ENCODE results near the gene SLC4A7.
"Not testable (repeated sequence)": the region's sequence is repeated elsewhere in the genome, so short reads cannot be mapped to it uniquely, and the experiment has no call there.

Gene SLC4A7

DNA sequence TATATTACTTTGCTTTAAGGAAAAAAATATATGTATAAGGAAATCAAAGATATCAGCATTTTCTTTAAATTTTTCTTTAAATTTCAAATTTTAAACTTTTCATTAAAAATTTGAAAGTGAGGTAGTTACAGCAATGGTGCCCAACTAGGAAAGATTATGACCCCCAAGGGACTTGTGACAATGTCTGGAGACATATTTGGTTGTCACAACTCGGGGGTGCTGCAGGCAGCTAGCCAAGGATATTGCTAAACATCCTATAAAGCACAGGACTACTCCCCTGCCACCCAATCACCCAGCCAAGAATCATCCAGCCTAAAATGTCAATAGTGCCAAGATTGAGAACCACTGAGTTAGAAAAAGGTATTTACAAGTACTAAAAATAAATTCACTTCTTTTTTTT lies 57.3 kb downstream of the SLC4A7 start:
- no peak for DNase-seq

DNA sequence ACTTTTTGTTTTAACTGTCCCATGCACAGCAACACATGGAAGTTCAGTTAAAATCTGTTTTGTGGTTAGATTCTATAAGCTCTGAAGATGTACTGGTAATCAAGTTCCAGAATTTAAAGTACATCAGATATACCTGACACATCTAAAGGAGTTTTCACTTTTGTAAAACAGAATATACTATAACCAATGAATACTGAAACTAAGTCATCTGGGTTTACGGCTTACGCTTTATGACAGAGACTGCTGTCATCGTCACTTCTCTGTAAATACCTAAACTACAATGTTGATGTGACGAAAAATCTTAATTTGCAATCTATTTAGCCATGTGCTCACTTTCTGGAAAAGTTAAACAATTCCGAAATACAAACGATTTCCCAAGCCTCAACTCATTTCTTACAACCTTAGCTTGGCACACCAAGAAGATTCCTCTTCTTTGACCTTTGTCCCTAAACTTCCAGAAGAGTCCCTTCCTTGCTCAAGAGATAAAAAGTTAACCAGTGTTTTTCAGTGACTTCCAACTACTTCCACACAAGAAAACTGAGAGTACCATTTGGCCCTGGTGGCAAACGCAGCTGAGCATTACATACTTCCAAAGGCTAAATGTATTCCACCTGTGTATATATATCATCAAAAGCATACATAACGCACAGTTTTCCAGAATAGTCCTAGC lies 58.2 kb downstream of the SLC4A7 start:
- no peak for DNase-seq

DNA sequence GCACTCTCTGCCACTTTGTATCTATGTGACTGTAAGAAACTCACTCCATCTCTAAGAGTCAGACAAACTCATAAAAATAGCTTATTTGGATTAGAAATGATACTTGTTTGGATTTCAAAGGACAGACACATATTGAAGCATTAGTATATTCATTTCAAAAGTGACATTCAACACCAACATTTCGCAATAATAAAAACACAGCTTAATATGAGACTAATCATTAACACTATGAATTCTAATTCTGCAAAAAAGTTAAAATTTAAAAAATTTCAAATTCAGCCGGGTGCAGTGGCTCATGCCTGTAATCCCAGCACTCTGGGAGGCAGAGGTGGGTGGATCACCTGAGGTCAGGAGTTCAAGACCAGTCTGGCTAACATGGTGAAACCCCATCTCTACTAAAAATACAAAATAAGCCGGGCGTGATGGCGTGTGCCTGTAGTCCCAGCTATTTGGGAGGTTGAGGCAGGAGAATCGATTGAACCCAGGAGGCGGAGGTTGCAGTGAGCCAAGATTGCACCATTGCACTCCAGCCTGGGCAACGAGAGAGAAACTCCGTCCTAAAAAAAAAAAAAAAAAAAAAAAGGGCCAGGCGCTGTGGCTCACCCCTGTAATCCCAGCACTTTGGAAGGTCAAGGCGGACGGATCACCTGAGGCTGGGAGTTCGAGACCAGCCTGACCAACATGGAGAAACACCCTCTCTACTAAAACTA lies 59.2 kb downstream of the SLC4A7 start:
- not testable (repeated sequence) for DNase-seq

DNA sequence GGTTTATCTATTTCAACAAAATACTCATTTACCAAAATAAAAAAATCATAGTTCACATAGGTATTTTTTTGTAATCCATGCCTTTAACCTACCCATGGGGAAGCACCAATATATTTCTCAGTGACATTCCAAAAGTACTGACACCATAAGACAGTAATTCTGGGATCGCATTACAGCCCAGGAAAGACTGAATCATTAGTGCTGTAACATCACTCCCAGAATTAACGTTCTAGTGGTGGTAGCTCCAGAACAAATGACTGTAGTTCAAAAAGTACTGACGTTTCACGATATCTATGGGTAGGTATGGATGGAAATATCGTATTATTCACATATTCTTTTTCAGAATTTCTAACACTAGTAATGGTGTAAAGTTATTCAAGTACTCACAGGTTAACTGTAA lies 60.7 kb downstream of the SLC4A7 start:
- no peak for DNase-seq

DNA sequence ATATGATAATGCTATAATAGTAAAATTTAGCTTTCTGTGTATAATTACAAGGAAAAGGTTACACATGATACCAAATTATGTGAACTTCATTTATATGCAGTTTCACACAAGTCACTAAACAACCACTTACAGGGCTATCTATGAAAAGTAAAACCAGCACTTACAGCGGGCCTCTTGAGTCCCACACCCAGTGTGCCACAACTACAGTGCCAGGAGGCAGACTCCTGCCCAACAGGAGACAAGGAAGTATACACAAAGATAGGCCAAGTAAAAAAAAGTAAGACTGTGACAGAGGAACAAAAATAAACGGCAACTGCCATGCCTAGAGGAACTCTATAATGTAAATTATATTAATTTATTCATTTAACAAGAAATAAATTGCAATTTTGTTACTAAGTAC lies 61.6 kb downstream of the SLC4A7 start:
- DNase-seq: no peak

DNA sequence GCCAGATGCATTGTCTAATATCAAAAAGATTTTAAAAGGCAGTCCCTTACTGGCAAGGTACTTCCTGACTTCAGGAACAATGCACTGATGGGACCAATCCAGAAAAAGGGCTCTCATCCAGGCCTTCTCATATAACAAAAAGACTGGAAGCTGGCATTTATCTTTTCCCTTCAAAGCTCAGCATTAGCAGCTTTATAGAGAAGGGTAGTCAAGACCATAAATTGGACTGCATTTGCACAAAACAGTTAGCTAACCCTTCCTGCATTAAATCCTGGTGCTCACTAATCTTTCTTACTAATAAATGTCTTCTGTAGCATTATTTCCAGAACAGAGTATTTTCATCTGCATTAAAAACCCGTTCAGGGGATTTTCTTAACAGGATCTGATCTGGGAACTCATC lies 69.0 kb downstream of the SLC4A7 start:
- no peak for DNase-seq

DNA sequence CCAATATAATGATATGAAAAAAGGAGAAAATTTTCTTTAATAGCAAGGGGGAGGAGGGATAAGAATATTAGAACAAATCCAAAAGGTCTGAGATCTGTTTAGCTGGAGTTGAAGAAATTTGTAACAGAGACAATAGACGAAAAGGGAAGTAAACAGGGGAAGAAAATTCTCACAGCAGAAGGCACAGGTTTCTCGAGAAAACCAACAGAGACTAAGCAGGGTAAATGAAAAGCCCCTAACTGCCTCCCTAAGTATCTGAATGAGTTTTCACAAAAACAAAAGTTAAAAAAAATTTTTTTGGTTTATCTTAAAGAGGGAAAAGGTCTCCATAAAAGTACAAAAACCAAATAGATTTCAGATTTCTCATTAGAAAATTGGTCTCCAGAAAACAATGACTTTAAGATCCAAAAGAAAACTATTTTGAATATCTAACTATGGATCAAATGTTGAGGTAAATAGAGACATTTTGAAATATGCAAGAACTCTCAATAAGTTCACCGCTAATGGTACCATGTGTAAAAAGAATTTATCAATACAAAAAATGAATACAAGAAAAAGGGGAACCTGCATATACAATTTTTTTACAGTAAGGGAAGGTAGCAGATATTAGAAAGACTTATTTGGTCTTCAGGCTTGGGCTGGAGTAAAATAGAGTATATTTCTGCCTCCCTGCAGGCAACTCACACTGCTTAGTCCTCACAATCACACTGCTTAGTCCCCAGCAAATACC lies 91.1 kb downstream of the SLC4A7 start:
- DNase-seq: no peak

DNA sequence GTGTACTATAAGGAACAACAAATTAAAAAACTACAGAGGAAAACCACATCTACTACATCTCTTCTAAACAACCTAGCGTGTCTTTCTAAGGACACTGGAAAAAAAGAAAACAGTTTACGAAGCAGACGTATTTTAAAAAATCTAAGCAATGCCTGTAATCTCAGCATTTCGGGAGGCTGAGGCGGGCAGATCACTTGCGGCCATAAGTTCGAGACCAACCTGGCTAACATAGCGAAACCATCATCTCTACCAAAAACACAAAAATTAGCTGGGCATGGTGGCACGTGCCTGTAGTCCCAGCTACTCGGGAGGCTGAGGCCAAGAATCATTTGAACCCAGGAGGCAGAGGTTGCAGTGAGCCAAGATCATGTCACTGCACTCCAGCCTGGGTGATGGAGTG lies 91.8 kb downstream of the SLC4A7 start:
- DNase-seq: not testable (repeated sequence)

DNA sequence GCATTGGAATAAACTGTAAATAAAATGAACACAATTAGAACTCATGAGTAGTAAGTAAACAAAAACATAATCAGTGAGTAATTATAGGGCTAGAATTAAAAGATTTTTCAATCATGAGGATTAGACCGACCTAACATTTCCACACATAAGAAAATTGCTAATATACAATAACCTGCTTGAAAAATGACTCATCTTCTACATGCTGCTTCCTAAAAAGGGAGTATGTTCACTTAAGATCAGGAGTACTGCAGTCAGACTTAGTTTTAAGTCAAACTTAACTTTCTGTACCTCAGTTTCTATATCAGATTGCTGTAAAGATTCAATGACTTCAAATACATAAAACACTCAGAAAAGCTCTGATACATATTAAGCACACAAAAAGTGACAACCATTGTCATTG lies 92.4 kb downstream of the SLC4A7 start:
- DNase-seq: no peak

DNA sequence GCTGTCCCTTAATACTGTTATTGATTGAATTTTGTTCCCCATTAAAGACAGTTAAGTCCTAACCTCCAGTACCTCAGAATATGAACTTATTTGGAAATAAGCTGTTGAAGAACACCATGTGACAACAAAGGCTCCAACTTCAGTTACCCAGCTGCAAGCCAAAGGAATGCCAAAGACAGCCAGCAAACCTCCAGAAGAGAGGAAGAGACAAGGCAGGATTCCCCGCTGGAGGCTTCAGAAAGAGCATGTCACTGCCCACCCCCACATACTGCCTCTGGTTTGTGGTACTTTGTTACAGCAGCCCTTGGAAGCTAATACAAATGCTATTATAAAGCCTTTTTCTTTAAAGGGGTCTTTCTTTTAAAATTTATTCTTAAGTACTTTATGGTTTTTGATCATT lies 96.6 kb downstream of the SLC4A7 start:
- DNase-seq: no peak

DNA sequence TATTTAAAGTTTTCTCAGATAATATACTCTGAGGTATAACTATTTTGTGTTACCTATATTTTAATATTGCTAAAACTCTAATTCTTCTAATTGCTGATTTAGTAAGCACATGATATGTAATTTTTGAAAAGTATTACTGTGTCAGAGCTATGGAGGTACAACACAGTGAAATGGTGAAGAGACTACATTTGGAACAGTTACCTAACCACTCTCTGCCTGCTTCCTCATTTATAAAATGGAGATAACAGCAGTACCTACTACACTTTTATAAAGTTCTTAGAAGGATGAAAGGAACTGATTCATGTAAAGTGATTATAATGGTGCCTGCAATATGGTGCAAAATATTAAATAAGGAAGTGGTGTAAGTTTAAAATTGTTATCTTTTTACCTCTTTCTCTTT lies 98.7 kb downstream of the SLC4A7 start:
- no peak for DNase-seq

DNA sequence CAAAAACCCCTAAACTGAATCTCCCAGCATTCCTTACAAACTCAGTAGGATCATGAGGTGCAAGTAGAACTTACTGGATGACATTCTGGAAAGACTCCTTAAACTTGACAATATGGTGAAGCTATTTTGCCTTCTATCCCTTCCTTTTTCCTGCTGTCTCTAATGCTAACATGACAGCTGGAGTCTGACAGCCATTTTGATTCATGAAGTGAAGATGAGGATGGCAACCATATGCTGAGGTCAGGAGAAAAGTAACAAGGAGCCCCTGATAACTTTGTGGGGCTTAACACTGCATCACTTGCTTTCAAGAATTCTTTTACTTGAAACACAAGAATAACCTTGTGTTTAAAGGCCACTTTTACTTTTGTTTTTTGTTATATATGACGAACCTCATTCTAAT lies 100.0 kb downstream of the SLC4A7 start:
- no peak for DNase-seq

DNA sequence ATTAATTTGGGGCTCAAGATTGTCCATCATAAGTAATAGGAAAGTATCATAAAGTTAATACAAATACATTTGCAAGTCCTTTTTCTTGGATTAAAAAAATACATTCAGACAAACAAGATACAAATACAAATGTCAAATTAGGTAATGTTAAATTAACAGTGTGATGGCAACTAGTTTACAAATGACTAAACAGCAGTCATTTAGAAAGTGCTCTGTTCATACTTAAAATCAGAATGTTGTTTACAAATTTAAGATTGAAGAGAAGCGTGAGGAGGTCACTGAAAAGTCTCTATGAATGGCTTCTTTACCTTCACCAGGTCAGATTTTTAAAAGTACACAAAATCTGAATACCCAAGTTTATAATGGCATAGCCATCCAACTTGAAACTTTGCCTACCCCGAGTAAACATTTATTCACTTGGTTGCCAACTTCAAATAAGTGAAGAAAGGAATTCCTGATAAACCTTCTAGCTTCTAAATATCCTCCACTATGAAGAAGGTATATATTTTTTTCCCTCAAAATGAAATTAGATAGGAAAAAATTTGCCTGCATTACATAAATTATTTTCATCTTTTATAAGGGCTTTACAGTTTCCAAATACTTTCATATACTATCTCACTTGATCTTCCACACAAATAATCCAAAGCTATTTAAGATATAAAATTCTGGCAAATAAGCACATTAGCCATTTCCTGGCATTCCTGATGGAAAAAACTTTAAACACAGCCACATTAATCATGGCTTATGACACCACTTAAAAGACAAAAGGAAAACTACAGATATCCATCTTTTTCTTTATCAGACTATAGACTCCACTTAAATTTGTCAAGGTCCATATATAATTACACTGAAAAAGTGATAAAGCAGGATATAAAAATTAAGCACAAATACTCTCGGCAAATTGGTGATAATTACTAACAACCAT lies 103.5 kb downstream of the SLC4A7 start:
- no peak for DNase-seq

DNA sequence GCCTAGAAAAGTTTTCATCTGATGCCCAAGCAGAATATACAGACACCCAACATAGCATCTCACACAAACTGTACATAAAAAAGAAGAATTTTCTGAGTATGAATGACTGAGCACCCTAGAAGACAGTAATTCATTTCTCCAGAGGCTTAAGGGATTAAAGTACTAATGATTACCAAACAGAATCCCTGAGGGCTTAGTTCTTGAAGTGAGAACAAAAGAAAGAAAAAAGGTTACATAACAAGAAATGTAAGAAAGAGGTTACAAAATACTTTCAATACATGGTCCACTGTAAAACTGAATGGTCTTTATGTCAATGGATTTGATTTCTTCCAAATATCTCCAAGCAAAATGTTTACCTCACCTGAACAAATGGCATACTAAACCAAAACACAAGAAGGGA lies 105.9 kb downstream of the SLC4A7 start:
- DNase-seq: no peak

DNA sequence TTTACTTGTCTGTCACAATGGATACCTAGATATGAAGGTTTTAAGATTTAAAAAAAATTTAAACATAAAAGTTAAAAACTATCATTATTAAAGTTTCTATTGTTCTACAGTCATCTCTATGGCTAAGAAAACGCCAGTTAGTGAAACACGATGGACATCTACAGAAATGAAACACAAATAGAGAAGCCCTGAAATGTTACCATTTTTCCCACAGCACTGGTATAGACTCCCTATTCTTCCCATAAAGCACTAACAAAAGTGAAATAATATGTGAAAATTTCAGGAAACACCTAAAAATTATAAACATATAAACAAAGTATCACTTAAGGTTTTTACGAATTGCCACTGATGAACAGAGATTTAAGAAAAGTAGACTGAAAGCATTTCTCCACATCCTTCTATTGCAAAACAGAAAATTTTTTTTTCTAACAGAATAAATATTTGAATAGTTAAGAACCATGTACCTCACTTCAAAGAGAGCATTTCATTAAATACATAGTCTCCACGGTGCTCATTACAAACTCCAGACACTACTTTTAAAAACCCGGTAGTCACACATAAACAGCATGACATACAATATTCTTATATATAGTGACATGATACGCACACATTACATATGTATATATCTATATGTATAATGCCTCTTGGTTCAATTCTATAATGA lies 107.9 kb downstream of the SLC4A7 start:
- DNase-seq: no peak

DNA sequence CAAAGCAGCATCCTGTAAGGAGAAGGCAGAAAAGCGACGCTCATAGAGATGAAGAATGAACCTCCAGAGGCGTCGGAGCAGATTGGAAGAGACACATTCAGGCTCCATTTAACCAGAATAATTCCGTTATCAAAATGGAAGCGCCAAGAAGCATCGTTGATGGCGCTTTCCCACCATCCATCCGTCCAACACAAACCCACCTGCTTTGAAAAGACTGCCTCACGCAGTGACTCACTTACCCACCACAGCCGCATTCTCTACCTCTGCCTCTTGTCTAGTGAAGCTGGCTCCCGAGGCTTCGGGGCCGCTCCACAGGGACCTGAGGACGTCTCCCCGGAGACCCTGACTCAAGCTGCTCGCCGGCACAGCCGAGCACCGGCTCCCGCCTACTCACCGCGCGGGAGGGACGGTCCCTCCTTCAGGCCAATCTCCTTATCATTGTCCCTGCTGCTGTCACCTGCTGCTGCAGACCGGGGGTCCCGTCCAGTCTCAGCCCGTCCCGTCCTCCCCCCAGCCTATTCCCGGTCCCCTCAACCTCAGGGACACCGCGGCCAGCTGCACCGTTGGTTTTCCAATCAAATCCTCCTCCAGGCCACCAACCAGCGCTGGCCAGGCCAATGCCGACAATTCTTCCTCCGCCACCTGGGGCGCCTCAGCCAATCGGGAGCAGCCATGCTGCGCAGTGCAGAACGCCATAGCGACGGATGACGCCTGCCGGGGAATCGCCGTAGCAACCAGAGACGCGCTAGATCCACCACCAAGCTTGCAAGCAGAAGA lies 115.2 kb downstream of the SLC4A7 start, which contains the start of gene NEK10:
Gene NEK10 (minus strand): TSS at position 553 of the 777 bp plus-strand sequence. CDS start 16,501 bp downstream, outside the sequence.
- peak; percentile 93 for DNase-seq

DNA sequence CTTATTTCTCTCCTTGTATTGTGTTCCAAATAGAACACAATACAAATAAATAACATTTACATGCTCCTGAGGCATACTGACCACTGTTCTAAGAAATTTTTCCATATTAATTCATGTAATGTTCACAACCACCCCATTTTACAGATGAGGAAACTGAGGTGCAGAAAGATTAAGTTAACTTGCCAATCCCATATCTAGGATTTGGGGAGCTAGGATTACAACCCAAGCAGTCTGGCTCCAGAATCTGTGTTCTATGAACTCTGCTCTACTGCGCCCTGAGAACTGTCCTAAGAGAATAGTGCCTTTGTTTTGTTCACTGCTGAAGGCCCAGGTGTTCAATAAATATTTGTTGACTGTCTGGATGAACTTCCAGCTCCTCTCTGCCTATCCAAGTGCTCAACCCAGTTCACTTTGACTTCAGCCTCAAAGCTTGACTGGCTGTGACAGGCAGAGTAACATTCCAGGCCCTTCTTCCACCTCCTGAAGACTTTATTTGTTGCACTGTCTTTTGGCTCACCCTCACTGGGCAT lies 118.1 kb downstream of the SLC4A7 start:
- DNase-seq: no peak

DNA sequence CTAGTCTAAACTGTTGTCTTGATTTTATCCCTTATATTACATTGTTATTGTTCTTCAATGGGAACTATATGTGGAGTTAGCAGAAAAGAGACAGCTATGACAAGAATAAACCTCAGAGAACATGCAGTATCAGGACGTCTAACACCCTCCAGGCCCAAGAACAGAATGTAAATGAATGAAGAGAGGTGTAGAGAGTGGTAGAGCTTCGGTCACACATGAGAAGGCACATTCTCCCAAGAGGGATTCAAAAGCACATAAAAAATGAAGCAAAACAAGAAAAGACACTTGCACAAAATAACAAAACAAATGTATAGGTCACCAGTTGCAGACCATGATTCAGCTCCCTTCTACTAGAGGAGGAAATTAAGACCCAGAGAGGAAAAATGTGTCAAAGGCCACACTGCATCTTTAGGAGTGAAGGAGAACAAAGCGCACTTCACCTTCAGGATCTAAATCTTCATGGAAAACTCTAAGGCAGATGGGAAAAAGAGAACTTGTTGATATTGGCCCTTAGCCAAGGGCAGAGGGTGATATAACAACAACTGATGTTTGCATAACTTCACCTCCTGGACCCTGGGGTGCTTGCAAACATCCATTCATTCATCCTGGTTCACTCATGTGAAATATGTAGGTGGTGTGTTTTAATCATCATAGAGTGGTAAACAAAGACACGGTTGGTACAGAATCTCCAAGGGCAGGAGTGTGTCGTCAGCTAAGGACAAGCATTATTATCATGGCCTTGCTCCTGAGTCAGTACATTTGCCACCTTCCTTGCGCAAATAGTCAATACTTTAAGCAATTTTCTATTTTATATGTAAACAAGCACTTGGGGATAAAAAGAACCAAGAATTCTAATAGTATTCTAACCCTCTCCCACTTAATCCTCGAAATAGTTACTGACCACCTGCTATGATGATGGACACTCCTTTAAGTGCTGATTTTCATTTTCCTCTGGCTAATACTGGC lies 123.8 kb downstream of the SLC4A7 start:
- no peak for DNase-seq

DNA sequence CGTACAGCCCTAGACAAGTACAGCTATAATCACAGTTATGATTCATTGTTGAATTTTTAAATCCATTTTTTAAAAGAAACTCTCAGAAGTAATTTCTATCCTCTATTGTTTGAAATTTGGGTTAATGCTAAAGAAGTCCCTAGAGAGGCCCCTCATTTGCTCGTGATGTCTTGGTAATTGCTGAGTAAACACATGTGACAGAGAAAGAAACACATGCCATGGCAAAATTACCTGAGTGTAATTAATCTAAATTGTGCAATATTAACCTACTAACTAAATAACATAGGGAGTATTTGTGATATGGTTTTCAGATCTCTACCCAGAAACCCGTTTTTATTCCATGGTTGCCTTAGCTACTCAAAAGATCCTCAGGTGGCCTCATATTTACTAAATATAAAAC lies 125.8 kb downstream of the SLC4A7 start:
- no peak for DNase-seq

DNA sequence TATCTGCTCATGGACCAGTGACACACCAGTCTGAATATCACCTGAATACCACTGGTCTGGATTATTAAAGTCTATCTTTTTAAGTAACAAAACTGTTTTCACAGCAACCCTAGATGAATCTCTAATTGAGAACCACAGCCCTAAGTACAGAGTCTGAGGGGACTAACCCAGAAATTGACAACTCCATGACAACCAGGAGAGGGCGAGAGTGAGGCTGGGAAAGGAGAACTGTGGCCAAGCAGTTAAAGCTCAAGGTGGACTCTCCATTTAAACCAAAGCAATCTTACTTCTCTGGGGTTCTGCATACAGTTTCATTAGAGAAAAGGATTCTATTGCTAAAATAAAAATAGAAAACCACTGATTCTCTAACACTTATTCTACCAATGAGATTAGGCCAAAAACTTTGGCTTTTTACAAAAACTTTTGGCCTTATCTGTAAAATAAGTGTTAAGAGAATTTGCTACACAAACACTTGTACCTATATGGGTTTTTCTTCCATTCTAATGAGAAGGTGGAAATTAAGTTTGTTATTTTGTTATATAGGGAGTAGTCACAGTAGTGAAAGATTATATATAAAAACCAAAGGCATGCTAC lies 126.4 kb downstream of the SLC4A7 start:
- DNase-seq: peak; percentile 52
